ENCODE data around the gene TRIM14.

TRIM14 gene

DNA sequence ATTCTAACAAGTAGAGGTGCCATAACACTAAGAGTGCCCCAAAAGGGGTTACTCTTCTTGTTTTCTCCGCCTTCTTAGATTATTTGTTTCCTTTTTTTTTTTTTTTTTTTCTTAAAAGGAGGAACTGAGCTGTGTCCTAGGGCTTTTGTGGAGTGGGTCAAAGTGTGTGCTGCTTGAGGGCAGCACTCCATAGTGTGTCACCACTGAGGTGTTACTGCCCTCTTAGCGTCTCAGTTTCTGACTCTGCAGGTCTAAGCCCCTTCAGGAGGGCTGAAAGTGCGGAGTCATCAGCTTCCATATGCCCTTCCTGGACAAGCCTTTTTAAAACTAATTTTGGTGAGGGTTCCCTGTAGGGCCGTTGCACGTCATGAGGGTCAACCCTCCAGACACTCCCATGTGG, 75.1 kb downstream of the TRIM14 start (continued):
- no peak for TF ChIP-seq ZNF114 (tag by site-specific recombination; IDR thresholded peaks at IDR 0.05)
- TF ChIP-seq ZNF274 (IDR thresholded peaks at IDR 0.05; ENCODE audit: low read length): no peak
- TF ChIP-seq ZNF274 (tag by site-specific recombination; IDR thresholded peaks at IDR 0.05; ENCODE audit: borderline replicate concordance): no peak

DNA sequence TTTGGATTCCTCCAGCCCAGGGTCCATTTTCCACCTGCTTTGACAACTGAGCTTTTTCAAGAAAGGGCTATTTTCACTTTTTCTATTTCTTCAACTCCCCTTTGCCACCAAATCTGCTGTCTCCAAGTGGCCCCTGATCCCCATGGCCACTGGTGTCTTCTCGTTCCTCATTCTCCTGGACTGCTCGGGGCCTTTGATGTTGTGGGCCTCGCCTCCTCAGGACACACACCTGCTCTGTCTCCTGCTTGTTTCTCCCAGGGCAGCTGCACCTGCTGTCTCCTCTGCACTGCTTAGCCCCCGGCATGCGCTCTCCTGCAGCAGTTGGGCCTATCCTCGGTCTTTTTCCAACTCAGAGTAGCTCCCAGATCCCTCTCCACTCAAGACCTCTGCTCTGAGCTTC, 78.8 kb downstream of the TRIM14 start:
- no peaks in the 10 kb centered on the region for H3K4me1 ChIP-seq (ENCODE audit: control insufficient read depth, insufficient read depth, low read length)
- CTCF ChIA-PET: interaction anchor here (0.6 to 2.4 kb wide), 3 partner anchors 74 to 116 kb away, joined by 4 to 5 read pairs (median 4); no protein-coding TSS in a partner anchor
- TF ChIP-seq, protein P1, sequence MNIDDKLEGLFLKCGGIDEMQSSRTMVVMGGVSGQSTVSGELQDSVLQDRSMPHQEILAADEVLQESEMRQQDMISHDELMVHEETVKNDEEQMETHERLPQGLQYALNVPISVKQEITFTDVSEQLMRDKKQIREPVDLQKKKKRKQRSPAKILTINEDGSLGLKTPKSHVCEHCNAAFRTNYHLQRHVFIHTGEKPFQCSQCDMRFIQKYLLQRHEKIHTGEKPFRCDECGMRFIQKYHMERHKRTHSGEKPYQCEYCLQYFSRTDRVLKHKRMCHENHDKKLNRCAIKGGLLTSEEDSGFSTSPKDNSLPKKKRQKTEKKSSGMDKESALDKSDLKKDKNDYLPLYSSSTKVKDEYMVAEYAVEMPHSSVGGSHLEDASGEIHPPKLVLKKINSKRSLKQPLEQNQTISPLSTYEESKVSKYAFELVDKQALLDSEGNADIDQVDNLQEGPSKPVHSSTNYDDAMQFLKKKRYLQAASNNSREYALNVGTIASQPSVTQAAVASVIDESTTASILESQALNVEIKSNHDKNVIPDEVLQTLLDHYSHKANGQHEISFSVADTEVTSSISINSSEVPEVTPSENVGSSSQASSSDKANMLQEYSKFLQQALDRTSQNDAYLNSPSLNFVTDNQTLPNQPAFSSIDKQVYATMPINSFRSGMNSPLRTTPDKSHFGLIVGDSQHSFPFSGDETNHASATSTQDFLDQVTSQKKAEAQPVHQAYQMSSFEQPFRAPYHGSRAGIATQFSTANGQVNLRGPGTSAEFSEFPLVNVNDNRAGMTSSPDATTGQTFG (tag by site-specific recombination; IDR thresholded peaks at IDR 0.05; ENCODE audit: borderline replicate concordance): no peak
- TF ChIP-seq, protein P2, sequence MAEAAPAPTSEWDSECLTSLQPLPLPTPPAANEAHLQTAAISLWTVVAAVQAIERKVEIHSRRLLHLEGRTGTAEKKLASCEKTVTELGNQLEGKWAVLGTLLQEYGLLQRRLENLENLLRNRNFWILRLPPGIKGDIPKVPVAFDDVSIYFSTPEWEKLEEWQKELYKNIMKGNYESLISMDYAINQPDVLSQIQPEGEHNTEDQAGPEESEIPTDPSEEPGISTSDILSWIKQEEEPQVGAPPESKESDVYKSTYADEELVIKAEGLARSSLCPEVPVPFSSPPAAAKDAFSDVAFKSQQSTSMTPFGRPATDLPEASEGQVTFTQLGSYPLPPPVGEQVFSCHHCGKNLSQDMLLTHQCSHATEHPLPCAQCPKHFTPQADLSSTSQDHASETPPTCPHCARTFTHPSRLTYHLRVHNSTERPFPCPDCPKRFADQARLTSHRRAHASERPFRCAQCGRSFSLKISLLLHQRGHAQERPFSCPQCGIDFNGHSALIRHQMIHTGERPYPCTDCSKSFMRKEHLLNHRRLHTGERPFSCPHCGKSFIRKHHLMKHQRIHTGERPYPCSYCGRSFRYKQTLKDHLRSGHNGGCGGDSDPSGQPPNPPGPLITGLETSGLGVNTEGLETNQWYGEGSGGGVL (tag by site-specific recombination; IDR thresholded peaks at IDR 0.05): no peak
- TF ChIP-seq ZNF292 (tag by site-specific recombination; IDR thresholded peaks at IDR 0.05; ENCODE audit: borderline replicate concordance, low read depth): no peak
- TF ChIP-seq, protein P3, sequence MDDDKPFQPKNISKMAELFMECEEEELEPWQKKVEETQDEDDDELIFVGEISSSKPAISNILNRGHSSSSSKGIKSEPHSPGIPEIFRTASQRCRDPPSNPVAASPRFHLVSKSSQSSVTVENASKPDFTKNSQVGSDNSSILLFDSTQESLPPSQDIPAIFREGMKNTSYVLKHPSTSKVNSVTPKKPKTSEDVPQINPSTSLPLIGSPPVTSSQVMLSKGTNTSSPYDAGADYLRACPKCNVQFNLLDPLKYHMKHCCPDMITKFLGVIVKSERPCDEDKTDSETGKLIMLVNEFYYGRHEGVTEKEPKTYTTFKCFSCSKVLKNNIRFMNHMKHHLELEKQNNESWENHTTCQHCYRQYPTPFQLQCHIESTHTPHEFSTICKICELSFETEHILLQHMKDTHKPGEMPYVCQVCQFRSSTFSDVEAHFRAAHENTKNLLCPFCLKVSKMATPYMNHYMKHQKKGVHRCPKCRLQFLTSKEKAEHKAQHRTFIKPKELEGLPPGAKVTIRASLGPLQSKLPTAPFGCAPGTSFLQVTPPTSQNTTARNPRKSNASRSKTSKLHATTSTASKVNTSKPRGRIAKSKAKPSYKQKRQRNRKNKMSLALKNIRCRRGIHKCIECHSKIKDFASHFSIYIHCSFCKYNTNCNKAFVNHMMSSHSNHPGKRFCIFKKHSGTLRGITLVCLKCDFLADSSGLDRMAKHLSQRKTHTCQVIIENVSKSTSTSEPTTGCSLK (tag by site-specific recombination; IDR thresholded peaks at IDR 0.05): no peak
- TF ChIP-seq ZNF23 (tag by site-specific recombination; IDR thresholded peaks at IDR 0.05; ENCODE audit: borderline replicate concordance): no peak
- TF ChIP-seq ZNF138 (tag by site-specific recombination; IDR thresholded peaks at IDR 0.05; ENCODE audit: borderline replicate concordance): no peak
- no peak for TF ChIP-seq GLIS1 (tag by site-specific recombination; IDR thresholded peaks at IDR 0.05)
- TF ChIP-seq, protein P4, sequence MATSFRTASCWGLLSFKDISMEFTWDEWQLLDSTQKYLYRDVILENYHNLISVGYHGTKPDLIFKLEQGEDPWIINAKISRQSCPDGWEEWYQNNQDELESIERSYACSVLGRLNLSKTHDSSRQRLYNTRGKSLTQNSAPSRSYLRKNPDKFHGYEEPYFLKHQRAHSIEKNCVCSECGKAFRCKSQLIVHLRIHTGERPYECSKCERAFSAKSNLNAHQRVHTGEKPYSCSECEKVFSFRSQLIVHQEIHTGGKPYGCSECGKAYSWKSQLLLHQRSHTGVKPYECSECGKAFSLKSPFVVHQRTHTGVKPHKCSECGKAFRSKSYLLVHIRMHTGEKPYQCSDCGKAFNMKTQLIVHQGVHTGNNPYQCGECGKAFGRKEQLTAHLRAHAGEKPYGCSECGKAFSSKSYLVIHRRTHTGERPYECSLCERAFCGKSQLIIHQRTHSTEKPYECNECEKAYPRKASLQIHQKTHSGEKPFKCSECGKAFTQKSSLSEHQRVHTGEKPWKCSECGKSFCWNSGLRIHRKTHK (tag by site-specific recombination; IDR thresholded peaks at IDR 0.05): no peak
- TF ChIP-seq SP3 (tag by site-specific recombination; IDR thresholded peaks at IDR 0.05): no peak
- TF ChIP-seq ZNF248 (tag by site-specific recombination; IDR thresholded peaks at IDR 0.05): no peak
- TF ChIP-seq ZNF416 (tag by site-specific recombination; IDR thresholded peaks at IDR 0.05): no peak
- TF ChIP-seq ZNF239 (tag by site-specific recombination; IDR thresholded peaks at IDR 0.05): no peak
- no peak for TF ChIP-seq ZNF394 (tag by site-specific recombination; IDR thresholded peaks at IDR 0.05; ENCODE audit: borderline replicate concordance)
- TF ChIP-seq ZNF544 (tag by site-specific recombination; IDR thresholded peaks at IDR 0.05): no peak
- TF ChIP-seq ZNF677 (tag by site-specific recombination; IDR thresholded peaks at IDR 0.05): no peak
- TF ChIP-seq ZNF404 (tag by site-specific recombination; IDR thresholded peaks at IDR 0.05): no peak
- TF ChIP-seq ZNF629 (tag by site-specific recombination; IDR thresholded peaks at IDR 0.05): no peak
- no peak for TF ChIP-seq SCRT1 (tag by site-specific recombination; IDR thresholded peaks at IDR 0.05; ENCODE audit: borderline replicate concordance)
- no peak for TF ChIP-seq ZNF658 (tag by site-specific recombination; IDR thresholded peaks at IDR 0.05)
- H3K9me3 ChIP-seq (ENCODE audit: control insufficient read depth, insufficient read depth, low read depth, low read length): no peaks in the 10 kb centered on the region
- no peak overlapping the region for H3K27ac ChIP-seq (ENCODE audit: extremely low read depth, low read depth, low read length)
- POLR2A ChIA-PET: interaction anchor here (2.6 kb wide), 1 partner anchor 16 kb away, joined by 14 read pairs; the partner anchor contains the start of gene NANS
- no peak overlapping the region for H3K4me3 ChIP-seq (ENCODE audit: low read depth, low read length)
- H3K36me3 ChIP-seq (ENCODE audit: control insufficient read depth in 2 of 2, insufficient read depth in 1 of 2, low read length in 2 of 2): no peaks in the 10 kb centered on the region
